Esophagus (tissue), 2 donors: Measurements from ENCODE around the gene SFTA2. TPM values are rescaled to one million over a fixed set of nuclear protein-coding genes. Genes with fewer than 3 reads are reported as not detected.

Source experiments
- H3K27ac ChIP-seq, 2 donors: one replicate each; pipeline ENCODE4 v1.5.1; 2013; ENCODE audit warnings: low read depth in 2 of 2, mild to moderate bottlenecking in 2 of 2, inconsistent platforms in 1 of 2, low read length in 1 of 2, moderate library complexity in 1 of 2
- H3K27me3 ChIP-seq, 2 donors: one replicate each; pipeline ENCODE4 v1.6.1; 2013; ENCODE audit warnings: low read length in 2 of 2, control low read depth in 1 of 2, mild to moderate bottlenecking in 1 of 2; ENCODE audit not compliant: insufficient read depth in 2 of 2, control insufficient read depth in 1 of 2
- H3K36me3 ChIP-seq, 2 donors: one replicate each; pipeline ENCODE4 v1.6.1; 2013; ENCODE audit warnings: low read length in 1 of 2; ENCODE audit not compliant: control insufficient read depth in 2 of 2, insufficient read depth in 2 of 2
- H3K4me1 ChIP-seq, 2 donors: one replicate each; pipeline ENCODE4 v1.6.1; 2013; ENCODE audit warnings: low read length in 1 of 2; ENCODE audit not compliant: control insufficient read depth in 2 of 2, insufficient read depth in 2 of 2
- H3K4me3 ChIP-seq, 2 donors: one replicate each; pipeline ENCODE4 v1.5.1; 2013; ENCODE audit warnings: low read length in 2 of 2, mild to moderate bottlenecking in 2 of 2, low read depth in 1 of 2, moderate library complexity in 1 of 2
- H3K9me3 ChIP-seq, 2 donors: one replicate each; pipeline ENCODE4 v1.6.1; 2013; ENCODE audit warnings: mild to moderate bottlenecking in 2 of 2, low read depth in 1 of 2, low read length in 1 of 2, moderate library complexity in 1 of 2; ENCODE audit not compliant: control insufficient read depth in 2 of 2, insufficient read depth in 1 of 2
- WGBS, 2 donors: extraction: QIAGEN DNeasy Blood & Tissue Kit; methylation state at CpG; one replicate each; pipeline ENCODE4 v1.1.7; 2013; 5-methylcytosine and 5-hydroxymethylcytosine counted together
- polyA plus RNA-seq, 2 donors: library from polyadenylated mRNA; stranded (reverse); fragments of 200-250 nt; gene quantifications; one replicate each; pipeline ENCODE4 v1.2.3, GENCODE V29; 2013
- donor health status: healthy with polysubstance abuse.
- donor health status: Bipolar disorder and iron deficiency.

The SFTA2 gene
- polyA plus RNA-seq, 2 donors, result 130 to 421 TPM

GRCh38 chr6:30947231-30947630, 15.3 kb upstream of the SFTA2 start:
- H3K27ac ChIP-seq, result no peak overlapping the region
- H3K36me3 ChIP-seq, result no peaks in the 10 kb centered on the region
- peaks cover 3 to 5% of the 10 kb centered on the region in 2 donors for H3K4me1 ChIP-seq
- no peak overlapping the region for H3K4me3 ChIP-seq
- 70 to 73% methylated on average over 4 of the region's 4 CpGs for WGBS, 2 donors
- H3K9me3 ChIP-seq, result peaks cover 0 to 6% of the 10 kb centered on the region in 2 donors
- H3K27me3 ChIP-seq, result no peaks in the 10 kb centered on the region

DNA sequence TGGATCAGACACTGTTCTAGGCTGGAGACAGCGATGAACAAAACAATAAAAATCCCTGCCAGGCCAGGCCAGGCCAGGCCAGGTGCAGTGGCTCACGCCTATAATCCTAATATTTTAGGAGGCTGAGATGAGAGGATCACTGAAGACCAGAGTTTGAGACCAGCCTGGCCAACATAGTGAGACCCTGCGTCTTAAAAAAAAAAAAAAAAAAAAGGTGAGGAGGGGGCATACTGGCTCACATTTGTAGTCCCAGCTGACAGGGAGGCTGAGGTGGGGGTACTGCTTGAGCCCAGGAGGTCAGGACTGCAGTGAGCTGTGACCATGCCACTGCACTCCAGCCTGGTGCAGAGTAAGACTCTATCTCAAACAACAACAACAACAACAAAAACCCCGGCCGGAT, 13.3 kb upstream of the SFTA2 start:
- no peak overlapping the region for H3K27ac ChIP-seq
- H3K4me1 ChIP-seq, result peaks cover 3 to 12% of the 10 kb centered on the region in 2 donors
- H3K27me3 ChIP-seq, result no peaks in the 10 kb centered on the region
- H3K9me3 ChIP-seq, result no peaks in the 10 kb centered on the region
- no peaks in the 10 kb centered on the region for H3K36me3 ChIP-seq
- WGBS, 2 donors, result 86 to 96% methylated on average over 5 of the region's 5 CpGs
- H3K4me3 ChIP-seq, result no peak overlapping the region

- Histone ChIP-seq H3K27ac (no peak overlapping the region), H3K27me3 (no peaks in the 10 kb centered on the region), H3K36me3 (no peaks in the 10 kb centered on the region), H3K9me3 (no peaks in the 10 kb centered on the region), H3K4me3 (no peak overlapping the region), H3K4me1 (peaks cover 3 to 22% of the 10 kb centered on the region in 2 donors)
- WGBS, 2 donors, result 86 to 89% methylated on average over 4 of the region's 4 CpGs
These were observed 12.1 kb upstream of the SFTA2 start for GRCh38 chr6:30944051-30944450.

DNA sequence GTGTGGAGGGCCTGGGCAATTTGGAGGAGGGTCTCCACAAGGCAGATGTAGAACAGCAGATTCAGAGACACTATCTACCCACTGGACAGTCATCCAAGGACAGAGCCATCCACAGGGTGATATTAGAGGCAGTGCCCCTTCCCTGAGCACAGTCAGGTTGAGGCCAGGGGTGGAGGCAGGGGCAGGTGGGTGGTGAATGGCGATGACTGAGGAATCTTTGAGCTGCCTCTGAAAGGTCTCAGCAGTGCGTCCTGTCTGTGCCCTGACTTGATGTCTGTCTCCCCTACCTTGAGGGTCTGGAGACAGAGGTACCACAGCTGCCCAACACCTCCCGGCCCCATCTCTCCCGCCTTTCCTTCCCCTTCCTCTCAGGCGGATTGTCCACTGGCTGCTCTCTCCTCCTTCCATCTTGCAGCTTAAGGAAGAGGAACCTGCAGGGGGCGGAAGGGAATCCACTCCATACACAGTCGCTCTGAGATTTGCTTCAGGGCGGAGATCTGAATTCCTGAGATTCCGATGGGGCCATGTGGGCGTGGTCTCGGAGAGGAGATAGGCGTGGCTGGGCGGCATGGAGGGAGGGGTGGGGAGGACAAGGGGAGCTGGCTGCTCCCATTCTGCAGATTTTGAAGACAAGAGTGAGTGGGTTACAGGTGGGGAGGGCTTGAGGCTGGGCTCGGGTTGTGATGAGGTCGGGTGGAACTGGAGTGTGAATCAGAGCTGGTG, 10.5 kb upstream of the SFTA2 start:
- Histone ChIP-seq H3K36me3 (no peaks in the 10 kb centered on the region), H3K27me3 (no peaks in the 10 kb centered on the region), H3K27ac (peak overlapping the region in 1 of 2 donors; percentile 29), H3K4me3 (no peak overlapping the region), H3K4me1 (peaks cover 11 to 32% of the 10 kb centered on the region in 2 donors), H3K9me3 (no peaks in the 10 kb centered on the region)
- 17 to 20% methylated on average over 15 of the region's 15 CpGs for WGBS, 2 donors

GRCh38 chr6:30940361-30940986, 8.5 kb upstream of the SFTA2 start, which contains the start of gene MUCL3:
Gene MUCL3 (plus strand): TSS chr6:30940973. CDS start chr6:30941000, 27 bp downstream.
- H3K9me3 ChIP-seq, result no peaks in the 10 kb centered on the region
- no peak within 1 kb of the TSS for H3K4me3 ChIP-seq
- H3K4me1 ChIP-seq, result peaks cover 11 to 32% of the 10 kb centered on the region in 2 donors
- 55 to 57% methylated on average over 16 of the region's 16 CpGs for WGBS, 2 donors
- H3K27ac ChIP-seq, result peak within 1 kb of the TSS; percentile 82 to 93
- H3K27me3 ChIP-seq, result no peaks in the 10 kb centered on the region
- no peaks in the 10 kb centered on the region for H3K36me3 ChIP-seq

DNA sequence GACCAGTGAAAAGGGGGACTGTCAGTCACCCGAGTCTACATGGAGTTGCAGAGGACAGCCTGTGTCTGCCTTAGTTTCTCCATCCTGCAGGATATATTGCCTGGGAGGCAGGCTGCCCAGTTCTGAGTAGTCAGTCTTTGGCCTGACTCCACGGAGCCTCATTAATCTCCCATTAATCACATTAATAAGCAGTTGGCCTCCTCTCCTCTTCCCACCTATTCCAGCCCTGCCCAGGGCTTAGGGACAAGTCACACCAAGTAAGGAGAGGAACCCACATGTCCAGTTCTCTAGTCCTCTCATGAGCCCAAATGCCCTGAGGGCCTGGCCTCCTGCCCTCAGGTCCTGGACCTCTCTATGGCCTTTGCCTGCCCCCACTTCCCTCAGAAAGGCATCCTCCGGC, 7.5 kb upstream of the SFTA2 start:
- no peaks in the 10 kb centered on the region for H3K27me3 ChIP-seq
- no peaks in the 10 kb centered on the region for H3K9me3 ChIP-seq
- no peak overlapping the region for H3K4me3 ChIP-seq
- WGBS, 2 donors, result 22 to 37% methylated on average over 3 of the region's 3 CpGs
- peaks cover 11 to 32% of the 10 kb centered on the region in 2 donors for H3K4me1 ChIP-seq
- no peaks in the 10 kb centered on the region for H3K36me3 ChIP-seq
- peak overlapping the region; percentile 82 to 93 for H3K27ac ChIP-seq

DNA sequence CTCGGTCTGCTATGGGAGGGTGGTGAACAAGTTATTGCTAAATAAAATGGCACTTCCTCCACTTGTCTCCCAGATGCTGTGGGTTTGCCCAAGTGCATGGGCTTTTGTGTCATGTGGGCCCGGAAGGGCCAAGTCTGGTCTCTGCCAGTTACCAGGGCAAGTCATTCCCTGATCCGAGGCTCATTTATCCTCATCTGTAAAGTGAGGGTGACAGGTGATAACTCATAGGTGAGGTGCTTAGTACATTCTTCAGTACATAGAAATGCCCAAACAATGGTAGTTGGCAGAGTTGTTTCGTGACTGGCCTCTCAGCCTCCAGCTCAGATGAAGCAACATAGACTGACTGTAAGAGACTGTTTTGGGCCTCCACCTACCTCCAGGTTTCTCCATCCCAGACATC, 6.8 kb upstream of the SFTA2 start:
- H3K9me3 ChIP-seq, result no peaks in the 10 kb centered on the region
- H3K4me3 ChIP-seq, result no peak overlapping the region
- no peaks in the 10 kb centered on the region for H3K36me3 ChIP-seq
- WGBS, 2 donors, result 40 to 55% methylated on average over 4 of the region's 4 CpGs
- H3K4me1 ChIP-seq, result peaks cover 11 to 32% of the 10 kb centered on the region in 2 donors
- no peaks in the 10 kb centered on the region for H3K27me3 ChIP-seq
- peak overlapping the region; percentile 89 to 98 for H3K27ac ChIP-seq

DNA sequence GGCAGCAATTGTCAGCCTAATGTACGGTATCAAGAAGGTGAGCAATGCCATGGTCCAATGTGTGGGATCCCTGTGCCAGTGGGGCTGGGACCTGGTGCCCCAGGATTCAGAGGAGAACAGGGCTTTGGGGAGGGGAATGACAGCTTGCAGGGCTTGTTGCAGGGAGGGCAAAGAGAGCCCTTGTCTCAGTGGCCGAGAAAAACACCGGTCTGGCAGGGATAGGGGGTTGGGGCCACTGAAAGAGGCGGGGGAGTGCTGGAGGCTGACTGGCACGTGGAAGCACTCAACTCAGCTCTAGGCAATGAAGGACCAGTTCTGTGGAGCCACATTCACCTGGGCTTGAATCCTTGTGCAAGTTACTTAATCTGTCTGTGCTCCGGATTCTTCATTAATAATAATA, 5.3 kb upstream of the SFTA2 start:
- Histone ChIP-seq H3K27ac (peak overlapping the region in 1 of 2 donors; percentile 20), H3K4me3 (no peak overlapping the region), H3K4me1 (peaks cover 10 to 30% of the 10 kb centered on the region in 2 donors), H3K27me3 (no peaks in the 10 kb centered on the region), H3K36me3 (no peaks in the 10 kb centered on the region), H3K9me3 (no peaks in the 10 kb centered on the region)
- WGBS, 2 donors, result 71 to 79% methylated on average over 6 of the region's 6 CpGs

- no peak overlapping the region for H3K4me3 ChIP-seq
- no peaks in the 10 kb centered on the region for H3K36me3 ChIP-seq
- H3K27me3 ChIP-seq, result no peaks in the 10 kb centered on the region
- WGBS, 2 donors, result 20% methylated on average over 3 of the region's 3 CpGs
- no peaks in the 10 kb centered on the region for H3K9me3 ChIP-seq
- peak overlapping the region in 1 of 2 donors; percentile 47 for H3K27ac ChIP-seq
- peaks cover 10 to 22% of the 10 kb centered on the region in 2 donors for H3K4me1 ChIP-seq
These were observed 3.0 kb upstream of the SFTA2 start for GRCh38 chr6:30935018-30935417.
